ENCODE data around the gene EML4.

- TF ChIP-seq CTCF (IDR thresholded peaks at IDR 0.05; ENCODE audit: low read length), result no peak
- no peak for TF ChIP-seq EZH2 (optimal IDR thresholded peaks at IDR 0.05; ENCODE audit: low read depth, low read length)
Measured at GRCh38 chr2:42340045-42340937, 171.1 kb downstream of the EML4 start.

Measured in MM.1S (cell line).